SU-DHL-6 (cell line): Measurements from ENCODE around the gene PLIN4.

ENCODE experiments used
- H2AFZ ChIP-seq: fragments of 200-600 bp; sonication (generic); 2 replicates; pipeline ENCODE4 v1.6.1; 2014; ENCODE audit warnings: low read depth, mild to moderate bottlenecking, moderate library complexity, mixed read lengths, antibody characterized with exemption, low read length; ENCODE audit not compliant: severe bottlenecking
- H3F3A ChIP-seq: fragments of 200-600 bp; shearing (Covaris generic); 2 replicates; pipeline ENCODE4 v1.6.0; 2016; ENCODE audit warnings: antibody characterized with exemption, mild to moderate bottlenecking; ENCODE audit not compliant: insufficient read depth
- H3K27ac ChIP-seq: fragments of 200-600 bp; sonication (generic); 2 replicates; pipeline ENCODE4 v1.5.1; 2016; ENCODE audit warnings: low read depth, mild to moderate bottlenecking, low read length, moderate library complexity, mixed read lengths
- H3K27me3 ChIP-seq: fragments of 200-600 bp; sonication (generic), shearing (Covaris generic); 2 replicates; pipeline ENCODE4 v1.6.0; 2014; ENCODE audit warnings: mild to moderate bottlenecking, low read length
- H3K36me3 ChIP-seq: fragments of 200-600 bp; sonication (generic); 2 replicates; pipeline ENCODE4 v1.6.1; 2014; ENCODE audit warnings: mild to moderate bottlenecking, low read length, mixed read lengths
- H3K4me2 ChIP-seq: fragments of 300-600, 200-600 bp; shearing (Covaris generic), sonication (generic); 2 replicates; pipeline ENCODE4 v1.6.0; 2014; ENCODE audit warnings: low read length, low read depth, mild to moderate bottlenecking; ENCODE audit not compliant: poor library complexity, severe bottlenecking
- H3K4me3 ChIP-seq: fragments of 200-600 bp; sonication (generic); 2 replicates; pipeline ENCODE4 v1.5.1; 2014; ENCODE audit warnings: antibody characterized with exemption, low read length, mild to moderate bottlenecking, mixed read lengths; ENCODE audit not compliant: insufficient read depth, poor library complexity, severe bottlenecking
- H3K79me2 ChIP-seq: fragments of 200-600 bp; sonication (generic); 2 replicates; pipeline ENCODE4 v1.6.1; 2014; ENCODE audit warnings: mild to moderate bottlenecking, low read length, moderate library complexity; ENCODE audit not compliant: insufficient read depth
- H3K9ac ChIP-seq: fragments of 200-600 bp; sonication (generic); 2 replicates; pipeline ENCODE4 v1.7.0; 2014; ENCODE audit warnings: mild to moderate bottlenecking, low read length
- H3K9me2 ChIP-seq: fragments of 200-600 bp; sonication (generic); replicated peaks from 2 replicates; pipeline ENCODE4 v1.6.1; 2014; ENCODE audit warnings: low read length; ENCODE audit not compliant: insufficient read depth
- H3K9me3 ChIP-seq: fragments of 200-600 bp; sonication (generic); 2 replicates; pipeline ENCODE4 v1.6.1; 2014; ENCODE audit warnings: low read length, mixed read lengths; ENCODE audit not compliant: insufficient read depth
- H4K20me1 ChIP-seq: fragments of 200-600 bp; sonication (generic); 2 replicates; pipeline ENCODE4 v1.6.1; 2014; ENCODE audit warnings: low read depth, mild to moderate bottlenecking, antibody characterized with exemption, low read length, moderate library complexity, mixed read lengths
- CTCF ChIP-seq: fragments of 200-600 bp; sonication (generic); IDR thresholded peaks from one replicate; pipeline ENCODE4 v1.5.1; 2017; ENCODE audit warnings: antibody characterized with exemption, mild to moderate bottlenecking, low read length, moderate library complexity; ENCODE audit not compliant: insufficient read depth, poor library complexity, severe bottlenecking
- EZH2phosphoT487 ChIP-seq: fragments of 200-600 bp; sonication (generic), shearing (Covaris generic); conservative IDR thresholded peaks from 2 replicates; pipeline ENCODE4 v1.6.1; 2018; ENCODE audit warnings: mild to moderate bottlenecking, antibody characterized with exemption, low read length, moderate library complexity, mixed read lengths

The PLIN4 gene

GRCh38 chr19:4524808-4525562 lies 6.7 kb upstream of the PLIN4 start:
- Histone ChIP-seq H3K9me3 (no peaks in the 10 kb centered on the region), H3K9me2 (no peaks in the 10 kb centered on the region)

GRCh38 chr19:4523306-4524110 lies 5.2 kb upstream of the PLIN4 start:
- Histone ChIP-seq H2AFZ (no peak overlapping the region), H3F3A (no peaks in the 10 kb centered on the region), H3K9ac (no peak overlapping the region), H3K4me2 (no peak overlapping the region), H3K9me2 (no peaks in the 10 kb centered on the region), H3K27me3 (no peaks in the 10 kb centered on the region), H3K27ac (no peak overlapping the region), H3K9me3 (no peaks in the 10 kb centered on the region), H3K79me2 (no peaks in the 10 kb centered on the region), H3K36me3 (no peaks in the 10 kb centered on the region), H4K20me1 (no peaks in the 10 kb centered on the region), H3K4me3 (no peak overlapping the region)
- peak; percentile 52 for TF ChIP-seq CTCF
- TF ChIP-seq EZH2phosphoT487, result no peak

More at GRCh38 chr19:4524808-4525562, 6.7 kb upstream of the PLIN4 start:
- H4K20me1 ChIP-seq, result no peaks in the 10 kb centered on the region
- H3K79me2 ChIP-seq, result no peaks in the 10 kb centered on the region
- no peak for TF ChIP-seq CTCF
- no peak for TF ChIP-seq EZH2phosphoT487
- no peaks in the 10 kb centered on the region for H3K36me3 ChIP-seq
- no peak overlapping the region for H3K4me3 ChIP-seq
- no peak overlapping the region for H3K27ac ChIP-seq
- H3K27me3 ChIP-seq, result no peaks in the 10 kb centered on the region
- H3K9ac ChIP-seq, result no peak overlapping the region
- H3K4me2 ChIP-seq, result no peak overlapping the region
- H2AFZ ChIP-seq, result no peak overlapping the region
- no peaks in the 10 kb centered on the region for H3F3A ChIP-seq

GRCh38 chr19:4522291-4523002 lies 4.2 kb upstream of the PLIN4 start:
- no peak for TF ChIP-seq EZH2phosphoT487
- TF ChIP-seq CTCF, result no peak

More at GRCh38 chr19:4522291-4523002, 4.2 kb upstream of the PLIN4 start:
- no peaks in the 10 kb centered on the region for H3K9me3 ChIP-seq
- no peak overlapping the region for H2AFZ ChIP-seq
- no peak overlapping the region for H3K9ac ChIP-seq
- no peak overlapping the region for H3K4me3 ChIP-seq
- H3K36me3 ChIP-seq, result no peaks in the 10 kb centered on the region
- H3K27me3 ChIP-seq, result no peaks in the 10 kb centered on the region
- H3K9me2 ChIP-seq, result no peaks in the 10 kb centered on the region
- no peak overlapping the region for H3K27ac ChIP-seq
- H3K4me2 ChIP-seq, result no peak overlapping the region
- H3K79me2 ChIP-seq, result no peaks in the 10 kb centered on the region
- H4K20me1 ChIP-seq, result no peaks in the 10 kb centered on the region
- no peaks in the 10 kb centered on the region for H3F3A ChIP-seq
